ENCODE data around the gene DCLRE1A.

DCLRE1A gene

DNA sequence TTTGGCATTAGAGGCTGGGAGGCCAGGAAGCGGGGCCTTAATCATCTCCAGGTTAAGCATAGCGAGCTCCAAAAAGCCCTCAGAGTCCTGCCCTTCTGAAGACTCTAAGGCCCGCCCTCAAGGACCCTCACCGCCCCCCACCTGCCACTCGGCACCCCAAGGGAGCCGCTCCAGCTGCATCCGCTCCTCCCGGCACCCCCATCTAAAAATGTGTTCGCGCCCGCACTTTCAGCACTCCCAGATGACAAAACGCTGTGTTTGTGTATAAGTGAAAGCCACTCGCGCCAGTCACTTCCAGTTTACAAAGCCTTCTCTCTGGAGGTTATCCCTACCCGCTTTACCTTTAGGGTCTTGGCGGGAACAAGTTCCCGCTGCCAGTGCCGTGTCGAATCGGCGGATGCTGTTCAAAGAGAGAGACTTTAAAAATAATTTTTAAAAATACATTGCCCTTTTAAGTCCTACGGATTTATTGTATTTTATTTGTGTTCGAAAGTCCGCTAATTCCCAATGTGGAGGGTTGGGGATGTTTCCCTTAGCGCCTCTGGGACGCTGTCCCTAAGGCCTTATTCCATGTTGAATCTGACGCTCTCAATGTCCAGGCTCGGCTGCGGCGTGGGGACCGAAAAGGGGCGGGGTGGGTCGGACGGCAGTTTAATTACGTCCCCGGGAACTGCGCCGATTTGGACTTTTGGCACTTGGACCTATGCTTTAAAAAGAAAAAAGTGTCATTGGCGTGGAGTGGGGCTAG is at the start of gene DCLRE1A, which contains the start of gene NHLRC2:
Gene DCLRE1A, minus strand, starts transcription at position 70 of the 748 bp plus-strand sequence. CDS start 900 bp downstream, outside the sequence.
Gene NHLRC2, plus strand, starts transcription at position 649 of the 748 bp plus-strand sequence. CDS start 212 bp downstream, outside the sequence.
- DNase-seq, result peak; percentile 89

DNA sequence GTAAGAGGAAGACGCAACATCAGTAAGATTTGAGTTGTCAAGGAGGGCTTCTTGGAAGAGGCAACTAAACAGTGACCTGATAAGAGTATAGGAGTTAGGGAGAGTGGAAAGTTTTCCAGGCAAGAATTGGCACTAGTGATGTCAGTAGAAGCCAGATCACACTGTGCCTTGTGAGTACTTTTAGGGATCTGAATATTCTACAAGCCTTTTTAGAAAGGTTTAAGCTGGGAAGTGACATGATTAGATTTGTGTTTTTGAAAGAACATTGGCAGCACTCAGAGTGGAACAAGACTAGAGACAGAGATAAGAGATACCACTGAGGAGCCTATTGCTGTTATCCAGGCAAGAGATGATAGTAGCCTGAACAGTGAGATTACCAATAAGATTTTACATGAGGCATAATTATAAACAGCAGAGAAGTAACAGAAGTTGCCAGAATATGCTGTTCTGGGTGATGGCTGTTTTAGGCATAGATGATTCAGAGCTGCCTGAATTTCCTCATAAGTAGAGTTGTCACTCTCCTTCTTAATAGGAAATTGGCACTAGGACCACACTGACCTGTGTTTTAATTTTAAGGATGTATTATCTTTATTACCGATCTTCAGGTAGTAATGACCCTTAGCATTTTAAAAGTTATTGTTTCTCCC is 46.2 kb upstream of the DCLRE1A start:
- DNase-seq, result no peak

- no peak for DNase-seq
Measured at GRCh38 chr10:113897693-113898618, 44.1 kb upstream of the DCLRE1A start.

- DNase-seq, result no peak
Measured at GRCh38 chr10:113895018-113895417, 41.1 kb upstream of the DCLRE1A start.

- no peak for DNase-seq
Measured at GRCh38 chr10:113894581-113894980, 40.7 kb upstream of the DCLRE1A start.

DNA sequence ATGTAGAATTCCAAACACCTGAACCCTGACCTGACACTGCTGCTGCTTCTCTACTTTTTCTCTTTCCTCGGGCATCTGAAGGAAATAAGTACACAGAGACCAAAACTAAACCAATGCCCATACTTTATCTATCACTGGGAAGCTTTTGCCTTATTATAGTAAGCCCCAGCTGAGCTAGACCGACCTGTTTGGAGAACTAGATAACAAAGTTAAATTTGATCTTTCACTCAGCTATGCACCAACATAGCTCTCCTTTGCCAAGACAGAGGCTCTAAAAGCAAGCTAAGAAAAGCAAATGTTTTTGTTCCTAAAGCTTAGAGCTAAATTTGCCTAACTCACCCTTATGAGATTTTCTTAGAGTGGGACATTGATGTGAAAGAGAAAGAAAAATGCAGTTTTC is 39.7 kb upstream of the DCLRE1A start:
- DNase-seq, result no peak

DNA sequence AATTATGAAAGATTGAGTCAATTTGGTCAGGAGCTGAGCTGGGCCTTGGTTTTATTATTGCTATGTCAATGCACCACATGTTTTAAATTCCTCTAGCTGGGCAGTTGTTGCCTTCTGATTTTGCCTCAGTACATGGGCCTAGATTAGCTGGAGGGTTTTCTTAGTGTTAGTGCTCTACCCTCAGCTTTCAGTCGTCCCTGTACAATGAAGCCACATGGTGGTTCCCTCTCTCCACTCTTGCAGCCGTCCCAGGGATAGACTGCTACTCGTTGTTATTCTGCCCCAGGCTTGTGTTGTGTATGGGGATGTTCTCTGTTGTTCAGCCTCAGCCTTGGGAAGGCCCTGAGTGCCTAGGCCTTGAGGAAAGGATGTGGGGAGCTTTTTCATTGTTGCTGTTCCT is 37.6 kb upstream of the DCLRE1A start:
- no peak for DNase-seq

DNA sequence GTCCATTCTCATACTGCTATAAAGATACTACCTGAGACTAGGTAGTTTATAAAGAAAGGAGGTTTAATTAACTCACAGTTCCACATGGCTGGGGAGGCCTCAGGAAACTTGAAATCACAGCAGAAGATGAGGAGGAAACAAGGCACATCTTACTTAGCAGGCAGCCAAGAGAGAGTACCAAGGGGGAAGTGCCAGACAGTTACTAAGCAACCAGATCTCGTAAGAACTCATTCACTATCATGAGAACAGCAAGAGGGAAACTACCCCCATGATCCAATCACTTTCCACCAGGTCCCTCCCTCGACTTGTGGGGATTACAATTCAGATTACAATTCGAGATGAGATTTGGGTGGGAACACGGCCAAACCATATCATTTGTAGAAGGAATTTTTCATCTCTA is 36.9 kb upstream of the DCLRE1A start:
- no peak for DNase-seq

GRCh38 chr10:113889911-113890310 is 36.0 kb upstream of the DCLRE1A start:
- no peak for DNase-seq

- no peak for DNase-seq
Measured at GRCh38 chr10:113882240-113882639, 28.4 kb upstream of the DCLRE1A start.

GRCh38 chr10:113880236-113880635 is 26.4 kb upstream of the DCLRE1A start:
- DNase-seq, result no peak

GRCh38 chr10:113879691-113880090 is 25.8 kb upstream of the DCLRE1A start:
- no peak for DNase-seq

DNA sequence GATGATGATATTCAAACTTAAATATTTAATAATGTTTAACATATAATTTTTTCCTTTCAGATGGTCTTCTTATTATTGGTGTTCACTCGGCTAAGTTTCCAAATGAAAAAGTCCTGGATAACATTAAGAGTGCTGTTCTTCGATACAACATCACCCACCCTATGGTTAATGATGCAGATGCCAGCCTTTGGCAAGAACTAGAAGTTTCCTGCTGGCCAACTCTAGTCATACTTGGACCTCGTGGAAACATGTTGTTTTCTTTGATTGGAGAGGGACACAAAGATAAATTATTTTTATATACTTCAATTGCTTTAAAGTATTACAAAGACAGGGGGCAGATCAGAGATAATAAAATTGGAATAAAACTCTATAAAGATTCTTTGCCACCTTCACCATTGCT is 22.6 kb upstream of the DCLRE1A start:
- no peak for DNase-seq

- no peak for DNase-seq
Measured at GRCh38 chr10:113875212-113875611, 21.3 kb upstream of the DCLRE1A start.

- DNase-seq, result no peak
Measured at GRCh38 chr10:113872139-113873030, 18.5 kb upstream of the DCLRE1A start.

- DNase-seq, result no peak
Measured at GRCh38 chr10:113869789-113870188, 15.9 kb upstream of the DCLRE1A start.

GRCh38 chr10:113867904-113868303 is 14.0 kb upstream of the DCLRE1A start:
- DNase-seq, result no peak

GRCh38 chr10:113866551-113867394 is 12.9 kb upstream of the DCLRE1A start:
- DNase-seq, result no peak

DNA sequence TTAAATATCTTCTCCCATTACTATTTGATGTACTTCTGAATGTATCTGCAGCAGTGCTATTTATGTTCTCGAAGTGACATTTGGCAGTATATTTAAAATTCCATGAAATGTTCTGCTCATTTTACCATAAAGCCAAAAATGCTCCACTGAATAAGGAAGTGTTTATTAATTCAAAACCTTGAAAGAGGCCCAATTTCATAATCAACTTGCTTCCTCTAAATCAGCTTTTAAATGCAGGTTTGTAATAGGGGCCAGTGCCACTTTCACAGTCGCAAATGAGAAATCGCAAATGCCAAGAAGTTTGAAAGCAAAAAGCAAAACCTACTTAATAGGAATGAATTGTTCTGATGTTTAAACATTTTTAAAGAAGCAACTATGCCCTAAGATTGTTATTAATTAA is 12.0 kb upstream of the DCLRE1A start:
- no peak for DNase-seq

- DNase-seq, result no peak
Measured at GRCh38 chr10:113859261-113859660, 5.4 kb upstream of the DCLRE1A start.

DNA sequence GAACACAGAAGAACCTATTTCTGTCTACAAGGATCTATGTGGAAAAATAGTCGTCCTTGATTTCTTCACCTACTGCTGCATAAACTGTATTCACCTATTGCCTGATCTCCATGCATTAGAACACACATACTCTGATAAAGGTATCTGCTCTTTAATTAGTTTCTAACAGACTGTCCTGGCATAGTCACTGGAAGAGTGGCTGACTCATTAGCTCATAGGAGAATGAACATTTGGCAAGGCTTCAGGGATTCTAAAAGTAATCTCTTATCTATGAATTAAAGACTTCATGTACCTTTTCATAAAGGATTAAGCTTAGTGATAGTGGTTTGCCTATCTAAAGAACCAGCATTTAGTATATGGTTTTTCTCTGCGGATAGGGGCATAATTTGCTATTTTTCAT is 4.7 kb upstream of the DCLRE1A start:
- no peak for DNase-seq
